ENCODE measurements around the gene DOCK10.
"Not testable (repeated sequence)": the region's sequence is repeated elsewhere in the genome, so short reads cannot be mapped to it uniquely, and the experiment has no call there.

DOCK10 gene

GRCh38 chr2:225072444-225072843 is 30.2 kb upstream of the DOCK10 start:
- Histone ChIP-seq H2AFZ (ENCODE audit: low read length, unreplicated experiment) (no peak overlapping the region), H3K36me3 (ENCODE audit: insufficient read depth, low read length) (no peaks in the 10 kb centered on the region), H3K4me1 (ENCODE audit: control insufficient read depth, insufficient read depth, low read length, unreplicated experiment) (no peaks in the 10 kb centered on the region), H3K27me3 (ENCODE audit: insufficient read depth, low read length) (no peaks in the 10 kb centered on the region), H3K4me3 (ENCODE audit: low read depth, low read length) (no peak overlapping the region), H3K27ac (ENCODE audit: low read depth, low read length) (no peak overlapping the region), H3K79me2 (ENCODE audit: control insufficient read depth, insufficient read depth, low read length, unreplicated experiment) (no peaks in the 10 kb centered on the region)

- Histone ChIP-seq H3K79me2 (ENCODE audit: control insufficient read depth, insufficient read depth, low read length, unreplicated experiment) (no peaks in the 10 kb centered on the region), H3K27me3 (ENCODE audit: insufficient read depth, low read length) (no peaks in the 10 kb centered on the region), H3K27ac (ENCODE audit: low read depth, low read length) (no peak overlapping the region), H2AFZ (ENCODE audit: low read length, unreplicated experiment) (no peak overlapping the region), H3K4me1 (ENCODE audit: control insufficient read depth, insufficient read depth, low read length, unreplicated experiment) (no peaks in the 10 kb centered on the region), H3K36me3 (ENCODE audit: insufficient read depth, low read length) (no peaks in the 10 kb centered on the region), H3K4me3 (ENCODE audit: low read depth, low read length) (no peak overlapping the region)
Measured at GRCh38 chr2:225070811-225071210, 28.5 kb upstream of the DOCK10 start.

GRCh38 chr2:225069966-225070365 is 27.7 kb upstream of the DOCK10 start:
- H3K36me3 ChIP-seq (ENCODE audit: insufficient read depth, low read length): no peaks in the 10 kb centered on the region
- H3K27me3 ChIP-seq (ENCODE audit: insufficient read depth, low read length): no peaks in the 10 kb centered on the region
- H3K4me3 ChIP-seq (ENCODE audit: low read depth, low read length): no peak overlapping the region
- H2AFZ ChIP-seq (ENCODE audit: low read length, unreplicated experiment): no peak overlapping the region
- no peaks in the 10 kb centered on the region for H3K79me2 ChIP-seq (ENCODE audit: control insufficient read depth, insufficient read depth, low read length, unreplicated experiment)
- H3K27ac ChIP-seq (ENCODE audit: low read depth, low read length): no peak overlapping the region
- H3K4me1 ChIP-seq (ENCODE audit: control insufficient read depth, insufficient read depth, low read length, unreplicated experiment): no peaks in the 10 kb centered on the region

GRCh38 chr2:225069477-225069876 is 27.2 kb upstream of the DOCK10 start:
- no peak overlapping the region for H2AFZ ChIP-seq (ENCODE audit: low read length, unreplicated experiment)
- H3K4me1 ChIP-seq (ENCODE audit: control insufficient read depth, insufficient read depth, low read length, unreplicated experiment): no peaks in the 10 kb centered on the region
- no peaks in the 10 kb centered on the region for H3K27me3 ChIP-seq (ENCODE audit: insufficient read depth, low read length)
- no peaks in the 10 kb centered on the region for H3K36me3 ChIP-seq (ENCODE audit: insufficient read depth, low read length)
- H3K27ac ChIP-seq (ENCODE audit: low read depth, low read length): no peak overlapping the region
- no peaks in the 10 kb centered on the region for H3K79me2 ChIP-seq (ENCODE audit: control insufficient read depth, insufficient read depth, low read length, unreplicated experiment)
- H3K4me3 ChIP-seq (ENCODE audit: low read depth, low read length): no peak overlapping the region

DNA sequence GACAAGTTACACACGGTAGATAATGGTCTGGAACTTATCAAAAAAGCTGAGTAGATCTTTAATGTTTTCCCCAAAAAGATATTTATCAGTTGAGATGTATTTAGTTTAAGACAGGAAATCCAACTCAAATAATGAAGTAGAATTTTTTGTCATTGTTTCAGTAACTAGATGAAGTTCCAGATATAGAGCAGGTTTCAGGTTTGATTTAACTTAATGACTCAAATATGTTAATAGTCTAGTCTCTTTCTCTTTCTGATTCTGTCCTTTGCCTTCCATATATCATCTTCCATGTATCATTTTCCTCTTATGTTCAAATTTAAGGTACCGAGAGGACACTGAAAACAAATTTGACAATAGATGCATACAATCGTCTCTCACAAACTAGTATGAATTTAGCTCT is 23.6 kb upstream of the DOCK10 start:
- H3K27me3 ChIP-seq (ENCODE audit: insufficient read depth, low read length): no peaks in the 10 kb centered on the region
- no peaks in the 10 kb centered on the region for H3K4me1 ChIP-seq (ENCODE audit: control insufficient read depth, insufficient read depth, low read length, unreplicated experiment)
- H3K4me3 ChIP-seq (ENCODE audit: low read depth, low read length): no peak overlapping the region
- no peak overlapping the region for H2AFZ ChIP-seq (ENCODE audit: low read length, unreplicated experiment)
- no peak overlapping the region for H3K27ac ChIP-seq (ENCODE audit: low read depth, low read length)
- H3K36me3 ChIP-seq (ENCODE audit: insufficient read depth, low read length): no peaks in the 10 kb centered on the region
- no peaks in the 10 kb centered on the region for H3K79me2 ChIP-seq (ENCODE audit: control insufficient read depth, insufficient read depth, low read length, unreplicated experiment)

GRCh38 chr2:225064928-225065327 is 22.7 kb upstream of the DOCK10 start:
- H3K4me3 ChIP-seq (ENCODE audit: low read depth, low read length): no peak overlapping the region

DNA sequence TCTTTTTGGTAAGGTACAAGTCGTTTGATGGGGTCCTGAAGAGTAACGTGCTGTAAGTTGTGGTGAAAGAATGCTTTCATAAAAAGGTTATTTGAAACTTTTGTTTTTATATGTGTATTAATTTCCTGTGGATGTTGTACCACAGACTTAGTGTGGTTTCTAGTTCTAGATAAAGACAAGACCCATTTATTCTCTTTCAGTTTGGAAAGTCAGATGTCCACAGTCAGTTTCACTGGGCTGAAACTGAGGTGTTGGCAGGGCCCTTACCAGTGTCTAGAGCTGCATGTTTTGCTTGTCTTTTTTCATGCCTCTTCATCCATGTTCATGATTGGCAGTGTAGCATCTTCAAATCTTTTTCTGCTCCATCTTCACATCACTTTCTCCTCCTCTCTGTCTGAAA is 22.1 kb upstream of the DOCK10 start:
- no peaks in the 10 kb centered on the region for H3K36me3 ChIP-seq (ENCODE audit: insufficient read depth, low read length)
- no peaks in the 10 kb centered on the region for H3K27me3 ChIP-seq (ENCODE audit: insufficient read depth, low read length)
- H3K79me2 ChIP-seq (ENCODE audit: control insufficient read depth, insufficient read depth, low read length, unreplicated experiment): no peaks in the 10 kb centered on the region
- H2AFZ ChIP-seq (ENCODE audit: low read length, unreplicated experiment): no peak overlapping the region
- no peak overlapping the region for H3K27ac ChIP-seq (ENCODE audit: low read depth, low read length)
- H3K4me3 ChIP-seq (ENCODE audit: low read depth, low read length): no peak overlapping the region
- H3K4me1 ChIP-seq (ENCODE audit: control insufficient read depth, insufficient read depth, low read length, unreplicated experiment): no peaks in the 10 kb centered on the region

More at GRCh38 chr2:225064928-225065327, 22.7 kb upstream of the DOCK10 start:
- no peaks in the 10 kb centered on the region for H3K79me2 ChIP-seq (ENCODE audit: control insufficient read depth, insufficient read depth, low read length, unreplicated experiment)
- no peak overlapping the region for H3K27ac ChIP-seq (ENCODE audit: low read depth, low read length)
- H3K27me3 ChIP-seq (ENCODE audit: insufficient read depth, low read length): no peaks in the 10 kb centered on the region
- no peaks in the 10 kb centered on the region for H3K4me1 ChIP-seq (ENCODE audit: control insufficient read depth, insufficient read depth, low read length, unreplicated experiment)
- H2AFZ ChIP-seq (ENCODE audit: low read length, unreplicated experiment): no peak overlapping the region
- no peaks in the 10 kb centered on the region for H3K36me3 ChIP-seq (ENCODE audit: insufficient read depth, low read length)

- Histone ChIP-seq H3K36me3 (ENCODE audit: insufficient read depth, low read length) (no peaks in the 10 kb centered on the region), H3K4me1 (ENCODE audit: control insufficient read depth, insufficient read depth, low read length, unreplicated experiment) (no peaks in the 10 kb centered on the region), H2AFZ (ENCODE audit: low read length, unreplicated experiment) (no peak overlapping the region), H3K4me3 (ENCODE audit: low read depth, low read length) (no peak overlapping the region), H3K27ac (ENCODE audit: low read depth, low read length) (no peak overlapping the region), H3K79me2 (ENCODE audit: control insufficient read depth, insufficient read depth, low read length, unreplicated experiment) (no peaks in the 10 kb centered on the region), H3K27me3 (ENCODE audit: insufficient read depth, low read length) (no peaks in the 10 kb centered on the region)
Measured at GRCh38 chr2:225056330-225057073, 14.2 kb upstream of the DOCK10 start.

- Histone ChIP-seq H3K27me3 (ENCODE audit: insufficient read depth, low read length) (no peaks in the 10 kb centered on the region), H3K4me1 (ENCODE audit: control insufficient read depth, insufficient read depth, low read length, unreplicated experiment) (no peaks in the 10 kb centered on the region), H3K36me3 (ENCODE audit: insufficient read depth, low read length) (no peaks in the 10 kb centered on the region), H3K4me3 (ENCODE audit: low read depth, low read length) (no peak overlapping the region), H2AFZ (ENCODE audit: low read length, unreplicated experiment) (no peak overlapping the region), H3K79me2 (ENCODE audit: control insufficient read depth, insufficient read depth, low read length, unreplicated experiment) (no peaks in the 10 kb centered on the region), H3K27ac (ENCODE audit: low read depth, low read length) (no peak overlapping the region)
Measured at GRCh38 chr2:225055714-225056113, 13.4 kb upstream of the DOCK10 start.

GRCh38 chr2:225052703-225053102 is 10.4 kb upstream of the DOCK10 start:
- Histone ChIP-seq H3K4me3 (ENCODE audit: low read depth, low read length) (no peak overlapping the region), H3K36me3 (ENCODE audit: insufficient read depth, low read length) (no peaks in the 10 kb centered on the region), H3K79me2 (ENCODE audit: control insufficient read depth, insufficient read depth, low read length, unreplicated experiment) (no peaks in the 10 kb centered on the region), H2AFZ (ENCODE audit: low read length, unreplicated experiment) (no peak overlapping the region), H3K4me1 (ENCODE audit: control insufficient read depth, insufficient read depth, low read length, unreplicated experiment) (no peaks in the 10 kb centered on the region), H3K27me3 (ENCODE audit: insufficient read depth, low read length) (no peaks in the 10 kb centered on the region), H3K27ac (ENCODE audit: low read depth, low read length) (no peak overlapping the region)

- not testable (repeated sequence) for H3K27ac ChIP-seq (ENCODE audit: low read depth, low read length); H3K79me2 ChIP-seq (ENCODE audit: control insufficient read depth, insufficient read depth, low read length, unreplicated experiment); H3K27me3 ChIP-seq (ENCODE audit: insufficient read depth, low read length); H2AFZ ChIP-seq (ENCODE audit: low read length, unreplicated experiment); H3K4me1 ChIP-seq (ENCODE audit: control insufficient read depth, insufficient read depth, low read length, unreplicated experiment); H3K4me3 ChIP-seq (ENCODE audit: low read depth, low read length); H3K36me3 ChIP-seq (ENCODE audit: insufficient read depth, low read length)
Measured at GRCh38 chr2:225047502-225047901, 5.2 kb upstream of the DOCK10 start.
